ENCODE results near the gene SEM1. TPM values are rescaled to one million over a fixed set of nuclear protein-coding genes. Genes with fewer than 3 reads are reported as not detected.

SEM1 gene
- total and polyA plus RNA-seq, 3 experiments from 2014 or later = 45.3 to 153 (median 48.6) TPM

DNA sequence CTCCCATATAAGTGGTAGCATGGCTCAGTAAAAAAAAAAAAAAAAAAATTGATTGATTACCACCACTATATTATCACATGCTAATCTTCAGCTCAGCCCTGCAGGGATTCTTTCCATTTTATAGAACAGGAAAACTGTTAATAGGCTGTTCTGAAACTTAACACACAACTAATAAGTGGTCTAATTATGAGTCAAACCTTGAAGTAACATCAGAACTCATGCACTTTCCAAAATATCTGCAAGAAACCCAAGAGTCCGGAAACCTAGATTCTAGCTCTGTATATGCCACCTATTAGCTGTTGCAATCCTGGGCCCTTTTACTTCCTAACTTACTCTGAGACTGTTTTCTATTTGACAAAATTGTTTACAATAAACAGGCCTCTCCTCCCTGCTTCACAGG, 23.9 kb downstream of the SEM1 start:
- ChIA-PET CTCF (no interaction called here), POLR2A (no interaction called here)
- no peak for DNase-seq
- Histone ChIP-seq H3K27me3 (ENCODE audit: insufficient read depth, low read length, poor library complexity, severe bottlenecking) (no peaks in the 10 kb centered on the region), H3K4me3 (ENCODE audit: low read length) (no peak overlapping the region), H3K9me3 (ENCODE audit: low read length) (no peaks in the 10 kb centered on the region), H3K4me1 (ENCODE audit: insufficient read depth, low read length) (peaks cover 15% of the 10 kb centered on the region), H3K27ac (ENCODE audit: low read depth, low read length) (no peak overlapping the region), H3K36me3 (ENCODE audit: insufficient read depth, low read length) (no peaks in the 10 kb centered on the region)
- H3K36me3 Mint-ChIP-seq = peaks cover 29 to 59% (median 39%) of the 10 kb centered on the region in 3 donors
- H3K9me3 Mint-ChIP-seq = peaks cover 0 to 7% (median 4%) of the 10 kb centered on the region in 5 donors
- no peaks in the 10 kb centered on the region for H3K27me3 Mint-ChIP-seq
- peaks cover 35 to 48% (median 47%) of the 10 kb centered on the region in 3 donors for H3K4me1 Mint-ChIP-seq
- H3K4me3 Mint-ChIP-seq = peak overlapping the region in 6 of 7 donors; percentile 29 to 63 (median 48)
- peak overlapping the region in 6 of 8 donors; percentile 35 to 77 (median 62) for H3K27ac Mint-ChIP-seq

DNA sequence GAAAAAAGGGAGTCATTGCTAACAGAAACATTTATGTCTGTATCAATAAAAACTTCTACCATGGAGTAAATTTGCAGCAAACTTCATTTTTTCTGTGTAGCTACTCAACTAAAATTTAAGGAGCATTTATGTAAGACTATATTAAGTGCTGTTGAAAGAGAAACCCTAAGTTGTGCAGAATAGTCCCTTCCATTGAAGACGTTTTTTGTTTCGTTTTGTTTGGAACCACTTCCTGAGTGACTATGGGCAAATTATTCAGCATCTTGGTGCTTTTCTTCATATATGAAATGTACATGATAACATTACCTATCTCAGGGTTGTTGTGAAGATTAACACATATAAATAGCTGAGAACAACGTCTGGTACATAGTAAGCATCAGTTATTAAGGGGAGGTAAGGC, 24.3 kb downstream of the SEM1 start:
- H3K9me3 ChIP-seq (ENCODE audit: low read length) = no peaks in the 10 kb centered on the region
- H3K4me3 ChIP-seq (ENCODE audit: low read length) = no peak overlapping the region
- H3K4me1 Mint-ChIP-seq = peaks cover 31 to 50% (median 44%) of the 10 kb centered on the region in 3 donors
- POLR2A ChIA-PET = no interaction called here
- CTCF ChIA-PET = no interaction called here
- peaks cover 0 to 7% (median 4%) of the 10 kb centered on the region in 5 donors for H3K9me3 Mint-ChIP-seq
- peaks cover 15% of the 10 kb centered on the region for H3K4me1 ChIP-seq (ENCODE audit: insufficient read depth, low read length)
- H3K36me3 ChIP-seq (ENCODE audit: insufficient read depth, low read length) = no peaks in the 10 kb centered on the region
- no peaks in the 10 kb centered on the region for H3K27me3 ChIP-seq (ENCODE audit: insufficient read depth, low read length, poor library complexity, severe bottlenecking)
- peak overlapping the region in 5 of 7 donors; percentile 29 to 63 (median 38) for H3K4me3 Mint-ChIP-seq
- H3K27me3 Mint-ChIP-seq = no peaks in the 10 kb centered on the region
- DNase-seq = no peak
- H3K27ac Mint-ChIP-seq = peak overlapping the region in 5 of 8 donors; percentile 26 to 77 (median 32)
- no peak overlapping the region for H3K27ac ChIP-seq (ENCODE audit: low read depth, low read length)
- H3K36me3 Mint-ChIP-seq = peaks cover 27 to 57% (median 39%) of the 10 kb centered on the region in 3 donors

DNA sequence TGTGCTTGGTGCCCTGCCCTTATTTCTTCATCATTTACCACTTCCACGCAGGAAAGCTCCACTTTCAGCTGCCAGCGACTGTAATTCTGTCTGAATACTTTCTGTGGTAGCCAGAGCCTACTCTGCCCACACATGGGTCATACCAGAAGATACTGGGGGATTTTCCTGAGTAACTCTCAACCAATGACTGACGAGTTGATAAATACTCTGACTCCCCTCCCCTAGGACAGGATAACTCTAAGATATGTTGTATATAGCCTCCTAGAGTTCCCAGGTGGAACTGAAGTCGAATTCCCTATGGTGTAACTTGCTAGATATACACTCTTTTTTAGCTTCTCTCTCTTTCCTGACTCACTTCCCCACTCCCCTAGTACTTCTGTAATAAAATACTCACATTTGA, 29.8 kb downstream of the SEM1 start:
- Mint-ChIP-seq H3K9me3 (peaks cover 0 to 7% (median 4%) of the 10 kb centered on the region in 5 donors), H3K27me3 (no peaks in the 10 kb centered on the region), H3K4me1 (peaks cover 8 to 27% (median 14%) of the 10 kb centered on the region in 3 donors), H3K4me3 (no peak overlapping the region), H3K27ac (no peak overlapping the region), H3K36me3 (peaks cover 20 to 32% (median 31%) of the 10 kb centered on the region in 3 donors)
- no peak for DNase-seq
- POLR2A ChIA-PET = no interaction called here
- CTCF ChIA-PET = no interaction called here
- Histone ChIP-seq H3K27ac (ENCODE audit: low read depth, low read length) (no peak overlapping the region), H3K9me3 (ENCODE audit: low read length) (no peaks in the 10 kb centered on the region), H3K4me1 (ENCODE audit: insufficient read depth, low read length) (peaks cover under 1% of the 10 kb centered on the region), H3K4me3 (ENCODE audit: low read length) (no peak overlapping the region), H3K27me3 (ENCODE audit: insufficient read depth, low read length, poor library complexity, severe bottlenecking) (no peaks in the 10 kb centered on the region), H3K36me3 (ENCODE audit: insufficient read depth, low read length) (no peaks in the 10 kb centered on the region)

DNA sequence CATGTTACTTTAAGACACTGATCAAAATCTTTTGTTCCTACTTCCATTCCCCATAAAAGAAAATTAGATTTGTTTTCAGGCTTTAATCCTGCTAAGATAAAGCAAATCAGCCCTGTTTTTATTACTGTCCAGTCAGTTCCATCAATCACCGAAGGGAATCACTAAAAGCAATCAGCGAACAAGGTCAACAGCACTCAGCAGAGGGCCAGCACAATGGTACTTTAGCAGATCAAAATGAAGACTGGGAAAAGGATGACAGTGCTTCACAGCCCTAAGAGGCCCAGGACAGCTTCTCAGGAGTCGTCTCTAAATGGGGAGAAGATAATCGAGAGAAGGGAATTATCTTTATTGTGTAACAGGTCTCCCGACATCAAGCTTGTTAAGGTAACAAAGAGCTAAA, 32.7 kb downstream of the SEM1 start:
- H3K27ac ChIP-seq (ENCODE audit: low read depth, low read length) = no peak overlapping the region
- Mint-ChIP-seq H3K4me1 (peaks cover 1 to 18% (median 6%) of the 10 kb centered on the region in 3 donors), H3K27me3 (no peaks in the 10 kb centered on the region), H3K9me3 (peaks cover 0 to 4% (median 0%) of the 10 kb centered on the region in 5 donors), H3K27ac (no peak overlapping the region), H3K36me3 (peaks cover 8 to 25% (median 11%) of the 10 kb centered on the region in 3 donors), H3K4me3 (no peak overlapping the region)
- H3K9me3 ChIP-seq (ENCODE audit: low read length) = no peaks in the 10 kb centered on the region
- peaks cover 3% of the 10 kb centered on the region for H3K36me3 ChIP-seq (ENCODE audit: insufficient read depth, low read length)
- POLR2A ChIA-PET = no interaction called here
- no peaks in the 10 kb centered on the region for H3K4me1 ChIP-seq (ENCODE audit: insufficient read depth, low read length)
- H3K27me3 ChIP-seq (ENCODE audit: insufficient read depth, low read length, poor library complexity, severe bottlenecking) = no peaks in the 10 kb centered on the region
- no peak for DNase-seq
- CTCF ChIA-PET = no interaction called here
- H3K4me3 ChIP-seq (ENCODE audit: low read length) = no peak overlapping the region

DNA sequence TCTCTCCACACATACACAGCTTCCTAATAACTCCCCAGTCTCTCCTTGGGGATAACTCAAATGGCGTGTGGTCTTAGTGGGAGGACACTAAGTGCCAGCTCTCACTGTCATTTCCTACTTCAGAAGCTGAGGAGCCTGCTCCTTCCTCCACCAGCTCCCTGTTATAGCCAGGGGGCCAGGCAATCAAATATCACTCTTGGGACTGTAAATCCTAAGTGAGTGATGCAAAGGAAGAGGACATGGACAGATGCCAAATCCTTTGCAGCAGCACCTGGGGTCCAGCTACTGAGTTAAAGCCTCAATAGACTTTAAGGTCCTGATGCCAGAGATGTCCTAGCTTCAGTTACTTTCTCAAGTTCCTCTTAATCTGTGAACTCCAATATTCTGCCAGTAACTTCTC, 34.1 kb downstream of the SEM1 start:
- no peaks in the 10 kb centered on the region for H3K27me3 Mint-ChIP-seq
- H3K36me3 Mint-ChIP-seq = peaks cover 3 to 28% (median 5%) of the 10 kb centered on the region in 3 donors
- Histone ChIP-seq H3K27me3 (ENCODE audit: insufficient read depth, low read length, poor library complexity, severe bottlenecking) (no peaks in the 10 kb centered on the region), H3K9me3 (ENCODE audit: low read length) (no peaks in the 10 kb centered on the region), H3K36me3 (ENCODE audit: insufficient read depth, low read length) (peaks cover 5% of the 10 kb centered on the region), H3K4me1 (ENCODE audit: insufficient read depth, low read length) (no peaks in the 10 kb centered on the region), H3K27ac (ENCODE audit: low read depth, low read length) (no peak overlapping the region), H3K4me3 (ENCODE audit: low read length) (no peak overlapping the region)
- peaks cover 1 to 11% (median 6%) of the 10 kb centered on the region in 3 donors for H3K4me1 Mint-ChIP-seq
- H3K4me3 Mint-ChIP-seq = no peak overlapping the region
- CTCF ChIA-PET = no interaction called here
- DNase-seq = no peak
- H3K9me3 Mint-ChIP-seq = no peaks in the 10 kb centered on the region
- POLR2A ChIA-PET = no interaction called here
- H3K27ac Mint-ChIP-seq = no peak overlapping the region

DNA sequence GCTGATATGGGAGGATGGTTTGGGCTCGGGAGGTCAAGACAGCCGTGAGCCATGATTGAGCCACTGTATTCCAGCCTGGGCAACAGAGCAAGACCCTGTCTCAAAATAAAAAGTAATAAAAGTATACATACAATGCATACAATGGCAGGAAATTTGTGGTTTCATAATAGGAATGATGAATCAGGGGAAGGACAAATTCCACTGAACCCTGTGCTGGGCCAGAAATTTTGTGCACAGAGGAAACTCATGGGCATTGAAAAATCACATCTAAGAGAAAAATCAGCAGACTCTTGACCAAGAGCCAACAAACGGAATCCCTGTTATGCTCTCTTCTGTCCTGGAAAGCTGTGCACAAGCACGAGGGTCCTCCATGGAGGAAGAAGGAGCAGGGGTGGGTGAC, 35.1 kb downstream of the SEM1 start:
- Histone ChIP-seq H3K27me3 (ENCODE audit: insufficient read depth, low read length, poor library complexity, severe bottlenecking) (no peaks in the 10 kb centered on the region), H3K4me1 (ENCODE audit: insufficient read depth, low read length) (no peaks in the 10 kb centered on the region), H3K27ac (ENCODE audit: low read depth, low read length) (no peak overlapping the region), H3K9me3 (ENCODE audit: low read length) (no peaks in the 10 kb centered on the region), H3K4me3 (ENCODE audit: low read length) (no peak overlapping the region), H3K36me3 (ENCODE audit: insufficient read depth, low read length) (peaks cover 5% of the 10 kb centered on the region)
- H3K9me3 Mint-ChIP-seq = no peaks in the 10 kb centered on the region
- CTCF ChIA-PET = no interaction called here
- no peak for DNase-seq
- H3K36me3 Mint-ChIP-seq = peaks cover 3 to 33% (median 10%) of the 10 kb centered on the region in 3 donors
- no peak overlapping the region for H3K4me3 Mint-ChIP-seq
- no peak overlapping the region for H3K27ac Mint-ChIP-seq
- POLR2A ChIA-PET = no interaction called here
- H3K4me1 Mint-ChIP-seq = peaks cover 1 to 3% (median 1%) of the 10 kb centered on the region in 3 donors
- H3K27me3 Mint-ChIP-seq = no peaks in the 10 kb centered on the region

DNA sequence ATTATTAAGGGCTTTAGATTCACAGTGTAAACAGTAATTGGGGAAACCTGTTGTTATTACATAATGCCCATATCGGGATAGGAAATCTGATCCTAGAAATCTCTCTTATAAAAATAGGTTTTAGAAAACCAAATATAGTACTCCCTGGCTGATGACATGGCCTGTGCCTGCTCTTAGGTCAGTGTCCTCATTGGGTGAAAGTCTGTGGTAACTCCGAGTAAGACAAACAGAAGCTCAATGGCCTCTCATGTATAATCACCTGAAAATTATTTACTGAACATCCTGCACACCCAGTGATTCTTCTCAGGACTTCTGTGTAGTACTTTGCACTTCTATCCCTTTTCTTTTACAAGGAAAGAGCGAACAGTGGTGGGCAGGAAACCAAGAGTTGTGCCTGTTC, 37.8 kb downstream of the SEM1 start:
- no peaks in the 10 kb centered on the region for H3K9me3 Mint-ChIP-seq
- DNase-seq = no peak
- H3K27ac Mint-ChIP-seq = peak overlapping the region in 1 of 8 donors; percentile 54

DNA sequence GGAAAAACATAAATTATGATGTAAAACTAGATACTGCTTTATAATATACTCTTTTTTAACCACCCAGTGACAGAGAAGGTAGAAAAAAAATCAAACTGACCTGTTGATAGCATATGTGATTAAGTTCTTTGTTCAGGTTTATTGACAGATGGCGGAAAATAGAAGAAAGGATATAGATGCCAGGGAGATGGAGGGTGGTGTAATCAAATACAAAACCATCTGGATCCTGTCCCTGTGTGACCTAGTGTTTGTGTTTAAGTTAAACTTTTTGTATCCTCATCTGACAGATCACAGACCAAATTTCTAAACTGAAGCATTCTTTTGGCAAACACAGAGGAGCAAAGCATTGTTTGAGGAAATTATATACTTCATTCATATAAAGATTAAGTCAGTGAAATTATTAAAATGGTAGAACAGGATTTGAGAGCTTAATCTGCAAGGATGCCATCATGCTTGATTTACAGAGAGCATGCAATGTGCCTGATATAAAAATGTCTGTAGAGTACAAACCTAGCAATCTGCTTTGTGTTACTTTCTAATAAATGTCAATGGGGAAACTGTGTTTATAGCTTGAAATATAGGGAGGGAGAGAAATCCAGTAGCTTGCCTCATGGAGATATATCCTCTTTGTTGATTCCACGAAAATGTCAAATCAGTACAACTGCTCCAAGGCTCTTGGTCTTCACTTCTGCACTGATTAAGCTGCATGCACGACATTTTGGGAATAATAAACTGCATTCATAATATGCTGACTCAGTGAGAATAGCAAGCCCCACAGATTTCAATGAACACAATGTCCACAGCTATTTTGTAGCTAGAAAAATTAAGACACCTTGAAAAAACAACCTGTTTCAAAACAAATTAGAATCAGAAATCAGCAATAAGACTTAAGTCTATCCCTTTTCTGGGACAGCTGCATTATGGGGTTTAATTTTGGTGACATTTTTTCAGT, 39.0 kb downstream of the SEM1 start:
- peaks cover 5% of the 10 kb centered on the region for H3K36me3 ChIP-seq (ENCODE audit: insufficient read depth, low read length)
- H3K27ac ChIP-seq (ENCODE audit: low read depth, low read length) = no peak overlapping the region
- CTCF ChIA-PET = no interaction called here
- Mint-ChIP-seq H3K27ac (no peak overlapping the region), H3K27me3 (no peaks in the 10 kb centered on the region), H3K4me3 (no peak overlapping the region), H3K9me3 (no peaks in the 10 kb centered on the region), H3K4me1 (peaks cover 0 to 1% (median 0%) of the 10 kb centered on the region in 3 donors), H3K36me3 (peaks cover 3 to 52% (median 22%) of the 10 kb centered on the region in 3 donors)
- POLR2A ChIA-PET = no interaction called here
- H3K27me3 ChIP-seq (ENCODE audit: insufficient read depth, low read length, poor library complexity, severe bottlenecking) = no peaks in the 10 kb centered on the region
- H3K9me3 ChIP-seq (ENCODE audit: low read length) = no peaks in the 10 kb centered on the region
- no peak overlapping the region for H3K4me3 ChIP-seq (ENCODE audit: low read length)
- H3K4me1 ChIP-seq (ENCODE audit: insufficient read depth, low read length) = no peaks in the 10 kb centered on the region
- DNase-seq = no peak

More for the DNA sequence above, 37.8 kb downstream of the SEM1 start:
- Mint-ChIP-seq H3K4me1 (peaks cover 0 to 1% (median 0%) of the 10 kb centered on the region in 3 donors), H3K27me3 (no peaks in the 10 kb centered on the region), H3K36me3 (peaks cover 3 to 43% (median 18%) of the 10 kb centered on the region in 3 donors), H3K4me3 (no peak overlapping the region)
- no peaks in the 10 kb centered on the region for H3K4me1 ChIP-seq (ENCODE audit: insufficient read depth, low read length)
- POLR2A ChIA-PET = no interaction called here
- H3K27me3 ChIP-seq (ENCODE audit: insufficient read depth, low read length, poor library complexity, severe bottlenecking) = no peaks in the 10 kb centered on the region
- H3K9me3 ChIP-seq (ENCODE audit: low read length) = no peaks in the 10 kb centered on the region
- no peak overlapping the region for H3K27ac ChIP-seq (ENCODE audit: low read depth, low read length)
- no peak overlapping the region for H3K4me3 ChIP-seq (ENCODE audit: low read length)
- CTCF ChIA-PET = no interaction called here
- peaks cover 5% of the 10 kb centered on the region for H3K36me3 ChIP-seq (ENCODE audit: insufficient read depth, low read length)

Data from CD8-positive, alpha-beta memory T cell (primary cell).